Subcutaneous adipose tissue (tissue), 4 donors: ENCODE results near the gene WDR37. TPM values are rescaled to one million over a fixed set of nuclear protein-coding genes. Genes with fewer than 3 reads are reported as not detected.

Experiments used
- total RNA-seq, 4 donors: library from RNA; depleted of rRNA; stranded (reverse); fragments of >200 nt; gene quantifications; one replicate each; pipeline ENCODE4 v1.1.0, GENCODE V29; 2016
- TF ChIP-seq, protein P1 (sequence below): fragments of 450-650 bp; IDR thresholded peaks from one replicate; pipeline ENCODE4 v1.5.1; 2016; ENCODE audit warnings: low read depth, mild to moderate bottlenecking, control low read depth, antibody characterized with exemption, moderate library complexity

WDR37 gene
- total RNA-seq, 4 donors from 2014 or later: 11.4 to 16.0 (median 15.0) TPM

GRCh38 chr10:1160561-1161314 lies 104.6 kb downstream of the WDR37 start:
- TF ChIP-seq, protein P1, sequence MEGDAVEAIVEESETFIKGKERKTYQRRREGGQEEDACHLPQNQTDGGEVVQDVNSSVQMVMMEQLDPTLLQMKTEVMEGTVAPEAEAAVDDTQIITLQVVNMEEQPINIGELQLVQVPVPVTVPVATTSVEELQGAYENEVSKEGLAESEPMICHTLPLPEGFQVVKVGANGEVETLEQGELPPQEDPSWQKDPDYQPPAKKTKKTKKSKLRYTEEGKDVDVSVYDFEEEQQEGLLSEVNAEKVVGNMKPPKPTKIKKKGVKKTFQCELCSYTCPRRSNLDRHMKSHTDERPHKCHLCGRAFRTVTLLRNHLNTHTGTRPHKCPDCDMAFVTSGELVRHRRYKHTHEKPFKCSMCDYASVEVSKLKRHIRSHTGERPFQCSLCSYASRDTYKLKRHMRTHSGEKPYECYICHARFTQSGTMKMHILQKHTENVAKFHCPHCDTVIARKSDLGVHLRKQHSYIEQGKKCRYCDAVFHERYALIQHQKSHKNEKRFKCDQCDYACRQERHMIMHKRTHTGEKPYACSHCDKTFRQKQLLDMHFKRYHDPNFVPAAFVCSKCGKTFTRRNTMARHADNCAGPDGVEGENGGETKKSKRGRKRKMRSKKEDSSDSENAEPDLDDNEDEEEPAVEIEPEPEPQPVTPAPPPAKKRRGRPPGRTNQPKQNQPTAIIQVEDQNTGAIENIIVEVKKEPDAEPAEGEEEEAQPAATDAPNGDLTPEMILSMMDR: no peak

GRCh38 chr10:1162481-1163203 lies 106.5 kb downstream of the WDR37 start:
- TF ChIP-seq, protein P1: no peak

GRCh38 chr10:1163204-1163660 lies 107.0 kb downstream of the WDR37 start:
- TF ChIP-seq, protein P1: no peak

DNA sequence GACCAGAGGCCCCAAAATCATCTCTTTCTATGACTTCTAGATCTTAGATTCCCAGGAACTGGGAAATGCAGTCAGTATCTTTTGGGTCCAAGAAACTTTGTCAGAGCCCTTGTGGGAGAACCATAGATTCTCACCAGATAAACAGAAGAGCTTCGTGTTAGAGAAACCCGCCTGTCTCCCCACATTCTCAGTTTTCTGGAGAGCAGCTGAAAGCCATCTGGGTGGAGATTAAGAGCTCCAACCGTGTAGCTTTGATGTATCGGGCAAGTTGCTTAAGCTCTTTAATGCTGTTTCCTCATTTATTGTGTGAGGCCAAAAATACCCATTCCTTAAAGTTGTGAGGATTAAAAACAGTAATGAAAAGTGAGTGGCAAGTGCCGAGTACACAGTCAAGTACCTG lies 107.6 kb downstream of the WDR37 start:
- TF ChIP-seq, protein P1: no peak

- TF ChIP-seq, protein P1: no peak
These were observed 110.1 kb downstream of the WDR37 start for GRCh38 chr10:1166101-1166827.

DNA sequence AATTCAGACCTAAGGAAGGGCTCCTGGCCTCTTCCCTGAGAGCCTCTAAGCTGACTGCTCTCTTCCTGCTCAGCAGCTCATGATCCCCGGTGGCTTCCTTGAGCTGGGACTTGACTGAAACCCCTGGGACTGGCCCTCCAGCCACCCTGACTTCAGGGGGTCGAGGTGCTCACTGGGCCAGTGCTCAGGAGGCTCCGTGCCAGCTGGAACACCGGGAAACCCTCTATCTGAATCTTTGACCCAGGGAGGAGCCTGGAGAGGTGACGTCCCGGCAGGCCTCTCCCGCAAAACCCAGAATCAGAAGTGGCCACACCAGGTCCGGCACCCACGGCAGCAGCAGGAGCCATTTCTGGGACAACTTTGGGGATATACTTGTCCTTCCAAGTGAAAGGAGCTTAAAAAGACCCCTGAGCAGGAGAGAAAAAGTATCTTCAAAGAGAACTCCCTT lies 110.7 kb downstream of the WDR37 start:
- TF ChIP-seq, protein P1: no peak

GRCh38 chr10:1168763-1169162 lies 112.6 kb downstream of the WDR37 start:
- TF ChIP-seq, protein P1: no peak
